Caco-2 (cell line): Measurements from ENCODE around the gene SLC9A8. TPM values are rescaled to one million over a fixed set of nuclear protein-coding genes. Genes with fewer than 3 reads are reported as not detected.

Source experiments
- BruUV-seq: library from RNA; stranded (reverse); fragments of 400-500 nt; replicated peaks from 2 replicates; lab custom pipeline; 2021; lab: Mats Ljungman, UMichigan
- CTCF ChIA-PET: fragments of 300-600 bp; sonication (Branson Sonifier 250); formaldehyde crosslinking; loops from one replicate; lab custom pipeline; 2022; ENCODE audit warnings: antibody characterized with exemption; lab: Charles Lee
- POLR2A ChIA-PET: fragments of 300-600 bp; sonication (Branson Sonifier 250); formaldehyde crosslinking; loops from one replicate; lab custom pipeline; 2022; ENCODE audit warnings: antibody characterized with exemption; lab: Charles Lee
- DNase-seq, 2 experiments: peaks; one replicate each; pipeline versions ENCODE4 v3.0.0 to v3.0.0-alpha.2; 2020 to 2022
- H3K27me3 ChIP-seq: replicated peaks from 2 replicates; pipeline ENCODE4 v1.6.0; 2011; ENCODE audit warnings: low read length; ENCODE audit not compliant: control insufficient read depth, insufficient read depth
- H3K36me3 ChIP-seq: 2 replicates; pipeline ENCODE4 v1.5.1; 2011; ENCODE audit warnings: low read length; ENCODE audit not compliant: control insufficient read depth, insufficient read depth
- H3K4me1 ChIP-seq: fragments of 250-450 bp; sonication (Bioruptor Pico); 2 replicates; pipeline ENCODE4 v1.5.1; 2020; ENCODE audit warnings: mild to moderate bottlenecking
- H3K4me3 ChIP-seq: 2 replicates; pipeline ENCODE4 v1.5.1; 2011; ENCODE audit warnings: low read depth, mild to moderate bottlenecking, control low read depth, low read length
- H3K9me3 ChIP-seq: fragments of 250-450 bp; sonication (Bioruptor Pico); 2 replicates; pipeline ENCODE4 v1.5.1; 2020; ENCODE audit warnings: mild to moderate bottlenecking, moderate library complexity
- H3K27ac Mint-ChIP-seq: one replicate; pipeline ENCODE4 v1.8.0; 2022; ENCODE audit warnings: mixed read lengths; ENCODE audit not compliant: unreplicated experiment
- H3K27me3 Mint-ChIP-seq: one replicate; pipeline ENCODE4 v1.8.0; 2022; ENCODE audit warnings: mixed read lengths; ENCODE audit not compliant: insufficient read depth, unreplicated experiment
- H3K36me3 Mint-ChIP-seq: one replicate; pipeline ENCODE4 v1.8.0; 2022; ENCODE audit warnings: mild to moderate bottlenecking, mixed read lengths; ENCODE audit not compliant: insufficient read depth, unreplicated experiment
- H3K4me1 Mint-ChIP-seq: one replicate; pipeline ENCODE4 v1.8.0; 2022; ENCODE audit warnings: low read depth, mixed read lengths; ENCODE audit not compliant: unreplicated experiment
- H3K4me3 Mint-ChIP-seq: one replicate; pipeline ENCODE4 v1.8.0; 2022; ENCODE audit warnings: mild to moderate bottlenecking, moderate library complexity, mixed read lengths; ENCODE audit not compliant: unreplicated experiment
- H3K9me3 Mint-ChIP-seq: one replicate; pipeline ENCODE4 v1.8.0; 2022; ENCODE audit warnings: mixed read lengths; ENCODE audit not compliant: unreplicated experiment
- CTCF ChIP-seq, 2 experiments: fragments of 200-600 bp in 1 of 2; IDR thresholded peaks; 1 replicate in 1 of 2; 2 replicates in 1 of 2; pipeline versions ENCODE4 v1.5.1 to v1.8.0; 2011 to 2022; ENCODE audit warnings: antibody characterized with exemption in 1 of 2, control low read depth in 1 of 2, inconsistent platforms in 1 of 2, low read depth in 1 of 2, low read length in 1 of 2, mild to moderate bottlenecking in 1 of 2, moderate library complexity in 1 of 2; ENCODE audit not compliant: insufficient read depth in 1 of 2, severe bottlenecking in 1 of 2, unreplicated experiment in 1 of 2
- intact Hi-C: fragments of 100-400 bp; cut with micrococcal nuclease; formaldehyde crosslinking; loops from one replicate; pipeline ENCODE4 v1.10.0; 2022; ENCODE audit not compliant: unreplicated experiment
- total RNA-seq: library from RNA; stranded (reverse); gene quantifications from 2 replicates; pipeline ENCODE4 v1.2.3, GENCODE V29; 2022

Gene SLC9A8
- total RNA-seq, 1 experiment from 2014 or later, result 21.4 TPM

GRCh38 chr20:49885558-49886332 lies 73.1 kb downstream of the SLC9A8 start:
- H3K27me3 Mint-ChIP-seq, result no peaks in the 10 kb centered on the region
- H3K4me1 ChIP-seq, result no peaks in the 10 kb centered on the region
- intact Hi-C loops, result no loop called here
- H3K27me3 ChIP-seq, result no peaks in the 10 kb centered on the region
- H3K9me3 ChIP-seq, result no peaks in the 10 kb centered on the region
- POLR2A ChIA-PET, result no interaction called here
- H3K4me1 Mint-ChIP-seq, result peaks cover 10% of the 10 kb centered on the region
- no peaks in the 10 kb centered on the region for H3K9me3 Mint-ChIP-seq
- no peak overlapping the region for H3K4me3 ChIP-seq
- peaks cover 3% of the 10 kb centered on the region; the same call in 1 of the 2 replicates for H3K36me3 ChIP-seq
- DNase-seq, result peak in 1 of 2 experiments; percentile 31
- no peak overlapping the region for H3K27ac Mint-ChIP-seq
- H3K36me3 Mint-ChIP-seq, result peaks cover 36% of the 10 kb centered on the region
- H3K4me3 Mint-ChIP-seq, result no peak overlapping the region
- CTCF ChIA-PET, result interaction anchor here (0.6 to 2.2 kb wide), 5 partner anchors 60 to 348 kb away, joined by 3 to 10 read pairs (median 3); no protein-coding TSS in a partner anchor
- TF ChIP-seq CTCF (IDR thresholded peaks at IDR 0.05; ENCODE audit: insufficient read depth in 1 of 2, low read depth in 1 of 2, low read length in 1 of 2, severe bottlenecking in 1 of 2, unreplicated experiment in 1 of 2), result no peak
- BruUV-seq, result no TSS peak

- no peak overlapping the region for H3K4me3 Mint-ChIP-seq
- no peaks in the 10 kb centered on the region for H3K4me1 ChIP-seq
- no peaks in the 10 kb centered on the region for H3K9me3 Mint-ChIP-seq
- H3K27me3 Mint-ChIP-seq, result no peaks in the 10 kb centered on the region
- no peaks in the 10 kb centered on the region for H3K27me3 ChIP-seq
- H3K4me1 Mint-ChIP-seq, result peaks cover 10% of the 10 kb centered on the region
- no peak overlapping the region for H3K27ac Mint-ChIP-seq
- no TSS peak for BruUV-seq
- TF ChIP-seq CTCF (IDR thresholded peaks at IDR 0.05; ENCODE audit: insufficient read depth in 1 of 2, low read depth in 1 of 2, low read length in 1 of 2, severe bottlenecking in 1 of 2, unreplicated experiment in 1 of 2), result no peak
- H3K36me3 ChIP-seq, result peaks cover 2% of the 10 kb centered on the region; the same call in 1 of the 2 replicates
- CTCF ChIA-PET, result interaction anchor here (0.5 to 2.2 kb wide), 9 partner anchors 21 to 349 kb away, joined by 3 to 10 read pairs (median 4); no protein-coding TSS in a partner anchor
- H3K36me3 Mint-ChIP-seq, result peaks cover 36% of the 10 kb centered on the region
- intact Hi-C loops, result no loop called here
- no peak overlapping the region for H3K4me3 ChIP-seq
- POLR2A ChIA-PET, result interaction anchor here (0.6 kb wide), 1 partner anchor 29 kb away, joined by 3 read pairs; no protein-coding TSS in a partner anchor
- H3K9me3 ChIP-seq, result no peaks in the 10 kb centered on the region
- peak in 1 of 2 experiments; percentile 34 for DNase-seq
These were observed 74.1 kb downstream of the SLC9A8 start for GRCh38 chr20:49886571-49887213.
